MM.1S (cell line): Measurements from ENCODE around the gene KDM4F.
A peak's percentile ranks its signal among the peaks of the same experiment; 100 is the strongest.

Experiments
- DNase-seq: peaks from one replicate; pipeline ENCODE4 v3.0.0-alpha.2; 2015
- H2AFZ ChIP-seq: fragments of 300-600 bp; sonication (generic); 2 replicates; pipeline ENCODE4 v1.6.0; 2016; ENCODE audit warnings: antibody characterized with exemption, low read length
- H3F3A ChIP-seq: fragments of 300-600 bp; sonication (generic); 2 replicates; pipeline ENCODE4 v1.6.1; 2016; ENCODE audit warnings: mild to moderate bottlenecking, antibody characterized with exemption, low read length, moderate library complexity, mixed read lengths; ENCODE audit not compliant: insufficient read depth
- H3K27ac ChIP-seq: fragments of 300-600 bp; sonication (generic); 2 replicates; pipeline ENCODE4 v1.5.1; 2016; ENCODE audit warnings: mild to moderate bottlenecking, low read length
- H3K27me3 ChIP-seq: fragments of 300-600 bp; sonication (generic); replicated peaks from 2 replicates; pipeline ENCODE4 v1.6.0; 2016; ENCODE audit warnings: low read length; ENCODE audit not compliant: insufficient read depth
- H3K36me3 ChIP-seq: fragments of 300-600 bp; sonication (generic); replicated peaks from 2 replicates; pipeline ENCODE4 v1.6.1; 2016; ENCODE audit warnings: mild to moderate bottlenecking, low read length, mixed read lengths; ENCODE audit not compliant: insufficient read depth
- H3K4me1 ChIP-seq: fragments of 300-600 bp; sonication (generic); 2 replicates; pipeline ENCODE4 v1.6.1; 2016; ENCODE audit warnings: low read length, mixed read lengths
- H3K4me2 ChIP-seq: fragments of 300-600 bp; sonication (generic); 2 replicates; pipeline ENCODE4 v1.6.0; 2016; ENCODE audit warnings: low read depth, low read length
- H3K4me3 ChIP-seq: fragments of 300-600 bp; sonication (generic); 2 replicates; pipeline ENCODE4 v1.5.1; 2016; ENCODE audit warnings: low read length, mixed read lengths
- H3K79me2 ChIP-seq: fragments of 300-600 bp; sonication (generic); 2 replicates; pipeline ENCODE4 v1.6.1; 2016; ENCODE audit warnings: mixed run types, low read length, mixed read lengths
- H3K9ac ChIP-seq: fragments of 300-600 bp; sonication (generic); 2 replicates; pipeline ENCODE4 v1.6.1; 2016; ENCODE audit warnings: low read length, mixed read lengths
- H3K9me2 ChIP-seq: fragments of 300-600 bp; sonication (generic); replicated peaks from 2 replicates; pipeline ENCODE4 v1.6.1; 2016; ENCODE audit warnings: mild to moderate bottlenecking, low read length, mixed read lengths; ENCODE audit not compliant: insufficient read depth
- H3K9me3 ChIP-seq: fragments of 300-600 bp; sonication (generic); replicated peaks from 2 replicates; pipeline ENCODE4 v1.6.1; 2016; ENCODE audit warnings: mild to moderate bottlenecking, low read length, mixed read lengths; ENCODE audit not compliant: insufficient read depth
- H4K20me1 ChIP-seq: fragments of 300-600 bp; sonication (generic); 2 replicates; pipeline ENCODE4 v1.6.1; 2016; ENCODE audit warnings: mild to moderate bottlenecking, low read length, moderate library complexity, mixed read lengths; ENCODE audit not compliant: insufficient read depth
- CTCF ChIP-seq: fragments of 300-600 bp; sonication (generic); IDR thresholded peaks from 2 replicates; pipeline ENCODE4 v1.5.1; 2016; ENCODE audit warnings: antibody characterized with exemption, low read length, mixed read lengths
- EZH2 ChIP-seq: fragments of 300-600 bp; sonication (generic); optimal IDR thresholded peaks from 2 replicates; pipeline ENCODE3; 2017; ENCODE audit warnings: low read depth, mild to moderate bottlenecking, antibody characterized with exemption, low read length, mixed read lengths
- EZH2phosphoT487 ChIP-seq: fragments of 300-600 bp; sonication (generic); IDR thresholded peaks from 2 replicates; pipeline ENCODE4 v1.6.1; 2018; ENCODE audit warnings: antibody characterized with exemption, low read length

Gene KDM4F

GRCh38 chr11:95092549-95093324 is 43.5 kb downstream of the KDM4F start:
- Histone ChIP-seq H3K9me2 (no peaks in the 10 kb centered on the region), H3K27me3 (0 out of 2 replicates have a peak, but pooled peaks cover 3% of the 10 kb centered on the region), H3K9me3 (no peaks in the 10 kb centered on the region), H4K20me1 (no peaks in the 10 kb centered on the region; the same call in 1 of the 2 replicates), H3K36me3 (no peaks in the 10 kb centered on the region), H3K4me3 (no peak overlapping the region), H3F3A (peaks cover 15% of the 10 kb centered on the region), H3K4me2 (no peak overlapping the region), H3K9ac (no peak overlapping the region), H2AFZ (no peak overlapping the region), H3K79me2 (0 out of 2 replicates have a peak, but pooled peaks cover 9% of the 10 kb centered on the region), H3K4me1 (peaks cover 28% of the 10 kb centered on the region), H3K27ac (no peak overlapping the region)
- TF ChIP-seq EZH2phosphoT487 (no peak), CTCF (peak; percentile 63)
- DNase-seq, result peak; percentile 35

- Histone ChIP-seq H3K9me2 (no peaks in the 10 kb centered on the region), H3K4me3 (no peak overlapping the region), H4K20me1 (no peaks in the 10 kb centered on the region; the same call in 1 of the 2 replicates), H3K9ac (no peak overlapping the region), H3F3A (peaks cover 11% of the 10 kb centered on the region), H3K79me2 (0 out of 2 replicates have a peak, but pooled peaks cover 9% of the 10 kb centered on the region), H3K36me3 (no peaks in the 10 kb centered on the region), H2AFZ (no peak overlapping the region), H3K27ac (no peak overlapping the region), H3K27me3 (0 out of 2 replicates have a peak, but pooled peaks cover 3% of the 10 kb centered on the region), H3K4me2 (no peak overlapping the region), H3K4me1 (peaks cover 25% of the 10 kb centered on the region), H3K9me3 (no peaks in the 10 kb centered on the region)
- no peak for DNase-seq
- TF ChIP-seq EZH2phosphoT487, result no peak
- no peak for TF ChIP-seq CTCF
- TF ChIP-seq EZH2, result no peak
Measured at GRCh38 chr11:95093548-95093947, 44.3 kb downstream of the KDM4F start.

- Histone ChIP-seq H3K27ac (no peak overlapping the region), H3K9ac (no peak overlapping the region)
Measured at GRCh38 chr11:95095858-95096587, 46.8 kb downstream of the KDM4F start.

More at GRCh38 chr11:95095858-95096587, 46.8 kb downstream of the KDM4F start:
- H3K36me3 ChIP-seq, result no peaks in the 10 kb centered on the region
- H3K79me2 ChIP-seq, result 0 out of 2 replicates have a peak, but pooled peaks cover 2% of the 10 kb centered on the region
- H3K9me3 ChIP-seq, result no peaks in the 10 kb centered on the region
- H3K4me2 ChIP-seq, result peak overlapping the region; percentile 19
- no peak overlapping the region for H2AFZ ChIP-seq
- no peaks in the 10 kb centered on the region for H3F3A ChIP-seq
- H3K4me1 ChIP-seq, result peaks cover 14% of the 10 kb centered on the region
- 0 out of 2 replicates have a peak, but pooled peaks cover 3% of the 10 kb centered on the region for H3K27me3 ChIP-seq
- DNase-seq, result peak; percentile 55
- TF ChIP-seq CTCF (no peak), EZH2 (no peak), EZH2phosphoT487 (no peak)
- no peaks in the 10 kb centered on the region; the same call in 1 of the 2 replicates for H4K20me1 ChIP-seq
- H3K9me2 ChIP-seq, result no peaks in the 10 kb centered on the region
- no peak overlapping the region for H3K4me3 ChIP-seq
